ENCODE data around the gene AP3D1.

AP3D1 gene

DNA sequence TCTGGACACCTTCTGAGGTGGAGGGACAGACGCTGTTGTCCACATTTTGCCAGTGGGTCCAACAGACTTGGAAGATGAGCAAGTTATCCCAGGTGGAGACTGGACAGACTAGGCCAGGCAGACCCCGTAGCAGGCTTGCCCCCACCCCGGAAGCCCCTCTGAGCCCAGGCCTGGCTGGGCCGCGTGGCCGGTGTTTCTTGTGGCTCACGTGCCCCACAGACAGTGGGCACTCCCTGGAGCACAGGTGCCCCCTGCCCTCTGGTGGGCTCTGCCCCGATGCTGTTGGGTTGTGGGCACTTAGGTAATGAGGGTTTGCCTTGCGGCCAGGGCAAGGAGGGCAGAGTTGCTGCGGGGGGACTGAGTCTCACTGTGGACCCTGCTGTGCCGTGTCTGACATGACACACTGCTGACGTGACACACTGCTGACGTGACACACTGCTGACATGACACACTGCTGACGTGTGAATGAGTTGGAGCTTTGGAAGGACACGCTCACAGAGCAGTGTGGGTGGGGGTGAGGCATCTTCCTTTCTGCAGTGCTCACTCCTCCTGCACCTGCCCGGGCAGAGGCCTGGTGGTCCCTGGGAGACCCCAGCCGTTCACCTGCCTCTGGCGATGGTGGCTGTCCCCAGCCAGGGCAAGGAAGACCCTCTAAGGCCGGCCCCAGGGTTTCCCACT, 37.5 kb upstream of the AP3D1 start:
- H3K36me3 Mint-ChIP-seq, result peaks cover 2% of the 10 kb centered on the region
- no peaks in the 10 kb centered on the region for H3K27me3 Mint-ChIP-seq
- H3K27ac Mint-ChIP-seq, result no peak overlapping the region
- H3K9me3 Mint-ChIP-seq (ENCODE audit: low read depth), result no peaks in the 10 kb centered on the region
- no peak overlapping the region for H3K4me3 Mint-ChIP-seq
- H3K4me1 Mint-ChIP-seq (ENCODE audit: low read depth), result peaks cover 7% of the 10 kb centered on the region

DNA sequence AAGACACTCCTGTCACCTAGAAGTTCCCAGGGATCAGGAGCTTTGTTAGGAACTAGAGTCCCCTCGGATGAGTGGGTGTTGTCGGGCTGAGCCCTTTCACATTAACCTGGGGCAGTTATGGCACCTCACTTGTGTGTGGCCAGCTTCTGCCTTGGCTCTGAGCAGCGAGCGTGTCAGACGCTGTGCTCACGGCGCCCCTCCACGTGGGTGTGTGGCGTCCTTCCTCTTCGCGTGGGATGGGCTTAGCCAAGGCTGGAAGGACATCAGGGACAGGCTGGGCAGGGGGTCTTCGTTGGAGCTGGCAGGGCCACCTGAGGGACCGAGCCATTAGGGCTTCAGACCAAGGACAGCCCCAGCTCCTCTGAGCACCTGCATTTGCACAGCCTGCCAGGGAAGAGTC, 35.8 kb upstream of the AP3D1 start:
- H3K27ac Mint-ChIP-seq, result no peak overlapping the region
- no peak overlapping the region for H3K4me3 Mint-ChIP-seq
- no peaks in the 10 kb centered on the region for H3K9me3 Mint-ChIP-seq (ENCODE audit: low read depth)
- H3K36me3 Mint-ChIP-seq, result peaks cover 2% of the 10 kb centered on the region
- H3K27me3 Mint-ChIP-seq, result no peaks in the 10 kb centered on the region
- peaks cover 7% of the 10 kb centered on the region for H3K4me1 Mint-ChIP-seq (ENCODE audit: low read depth)

DNA sequence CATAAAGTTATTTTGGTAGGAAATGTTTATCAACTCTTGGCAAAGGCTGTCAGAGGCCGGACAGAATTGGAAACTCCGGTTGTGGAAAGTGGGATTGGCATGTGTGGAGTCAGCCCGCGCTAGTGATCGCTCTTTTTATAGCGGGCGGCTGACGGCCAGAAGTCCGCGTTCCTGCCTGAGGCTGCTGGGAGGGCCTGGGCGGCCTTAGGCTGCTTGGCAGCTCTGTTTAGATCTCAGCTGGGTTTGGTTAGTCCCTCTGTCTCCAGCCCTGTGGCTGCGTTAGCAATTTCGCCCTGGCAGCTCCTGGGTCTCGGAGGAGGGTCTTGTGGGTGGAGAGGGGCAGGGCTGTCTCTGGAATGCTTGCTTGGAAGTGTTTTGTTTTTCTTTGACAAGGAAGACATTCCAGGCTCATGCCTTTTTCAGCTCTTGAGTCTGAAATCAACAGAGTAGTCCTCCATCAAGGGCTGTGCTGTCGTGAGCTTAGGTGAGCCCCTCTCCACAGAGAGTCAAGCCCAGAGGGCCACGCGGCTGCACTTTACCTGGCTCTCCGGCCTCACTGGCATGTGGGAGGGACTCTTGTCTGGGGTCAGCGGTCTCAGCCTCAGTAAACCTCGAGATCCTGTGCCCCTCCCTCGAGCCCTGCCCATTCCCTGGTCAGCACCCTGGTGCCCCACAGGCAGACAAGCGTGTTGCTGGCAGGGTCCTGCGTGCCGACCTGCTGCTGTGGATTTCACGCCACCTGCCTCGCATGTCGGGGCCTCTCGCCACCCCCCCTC, 34.9 kb upstream of the AP3D1 start:
- no peak overlapping the region for H3K27ac Mint-ChIP-seq
- no peak overlapping the region for H3K4me3 Mint-ChIP-seq
- no peaks in the 10 kb centered on the region for H3K9me3 Mint-ChIP-seq (ENCODE audit: low read depth)
- peaks cover 2% of the 10 kb centered on the region for H3K36me3 Mint-ChIP-seq
- H3K27me3 Mint-ChIP-seq, result no peaks in the 10 kb centered on the region
- H3K4me1 Mint-ChIP-seq (ENCODE audit: low read depth), result peaks cover 7% of the 10 kb centered on the region

DNA sequence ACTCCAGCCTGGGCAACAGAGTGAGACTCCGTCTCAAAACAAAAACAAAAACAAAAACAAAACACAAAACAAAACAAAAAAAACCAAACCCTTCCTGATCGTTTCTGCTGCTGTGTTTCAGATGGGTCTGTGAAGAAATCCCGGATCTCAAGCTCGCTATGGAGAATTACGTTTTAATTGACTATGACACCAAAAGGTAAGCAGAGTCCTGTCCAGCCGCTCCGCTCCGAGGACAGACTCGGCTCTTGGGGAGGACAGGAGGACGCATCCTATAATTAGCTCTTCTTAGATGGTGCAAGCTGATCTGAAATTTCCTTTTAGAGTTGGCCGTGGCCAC, 34.3 kb upstream of the AP3D1 start:
- no peaks in the 10 kb centered on the region for H3K27me3 Mint-ChIP-seq
- no peak overlapping the region for H3K27ac Mint-ChIP-seq
- peaks cover 2% of the 10 kb centered on the region for H3K36me3 Mint-ChIP-seq
- H3K4me3 Mint-ChIP-seq, result no peak overlapping the region
- no peaks in the 10 kb centered on the region for H3K9me3 Mint-ChIP-seq (ENCODE audit: low read depth)
- H3K4me1 Mint-ChIP-seq (ENCODE audit: low read depth), result peaks cover 7% of the 10 kb centered on the region

DNA sequence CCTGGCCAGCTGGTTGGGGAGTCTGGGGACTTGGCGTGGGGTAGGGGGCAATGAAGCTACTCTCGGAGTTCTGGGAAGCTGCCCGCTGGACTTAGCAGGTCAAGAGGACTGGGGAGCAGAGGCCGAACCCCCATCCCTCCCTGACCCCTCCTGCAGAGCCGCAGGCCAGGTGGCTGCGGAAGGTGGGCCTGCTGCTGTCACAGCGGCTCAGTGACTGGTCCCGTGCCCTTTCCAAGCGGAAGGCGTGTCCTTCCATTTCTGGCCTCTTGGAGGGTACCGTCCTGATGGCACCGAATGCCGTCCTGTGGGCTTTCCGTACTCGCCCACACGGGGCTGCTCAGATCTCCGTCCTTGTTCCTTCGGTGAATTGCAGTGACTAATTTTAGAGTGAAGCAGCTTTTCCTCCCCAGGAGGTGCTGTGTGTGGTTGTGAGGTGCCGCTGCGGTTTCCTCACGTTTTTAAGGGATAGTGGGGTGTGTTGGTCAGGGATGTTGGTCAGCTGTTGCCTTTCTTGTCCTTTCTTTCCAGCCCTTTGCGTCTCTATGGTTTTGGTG, 33.1 kb upstream of the AP3D1 start:
- no peak overlapping the region for H3K27ac Mint-ChIP-seq
- H3K36me3 Mint-ChIP-seq, result peaks cover 2% of the 10 kb centered on the region
- H3K27me3 Mint-ChIP-seq, result no peaks in the 10 kb centered on the region
- peaks cover 9% of the 10 kb centered on the region for H3K4me1 Mint-ChIP-seq (ENCODE audit: low read depth)
- H3K9me3 Mint-ChIP-seq (ENCODE audit: low read depth), result no peaks in the 10 kb centered on the region
- no peak overlapping the region for H3K4me3 Mint-ChIP-seq

DNA sequence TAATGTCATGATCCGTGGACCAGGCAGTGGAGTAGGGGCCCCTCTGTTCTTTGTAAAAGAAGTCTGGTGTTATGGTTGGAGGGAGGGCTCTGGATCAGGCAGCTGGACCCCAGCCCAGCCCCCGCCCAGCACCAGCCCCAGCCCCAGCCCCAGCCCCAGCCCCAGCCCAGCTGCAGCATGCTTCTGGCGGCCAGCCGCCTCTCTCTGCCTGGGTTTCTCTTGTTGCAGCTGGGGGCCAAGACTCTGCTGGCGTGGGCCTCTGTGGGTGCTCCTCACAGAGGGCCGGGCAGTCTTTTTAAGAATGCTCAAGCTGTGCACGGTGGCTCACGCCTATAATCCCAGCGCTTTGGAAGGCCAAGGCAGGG, 30.2 kb upstream of the AP3D1 start:
- H3K36me3 Mint-ChIP-seq, result peaks cover 2% of the 10 kb centered on the region
- peaks cover 8% of the 10 kb centered on the region for H3K4me1 Mint-ChIP-seq (ENCODE audit: low read depth)

DNA sequence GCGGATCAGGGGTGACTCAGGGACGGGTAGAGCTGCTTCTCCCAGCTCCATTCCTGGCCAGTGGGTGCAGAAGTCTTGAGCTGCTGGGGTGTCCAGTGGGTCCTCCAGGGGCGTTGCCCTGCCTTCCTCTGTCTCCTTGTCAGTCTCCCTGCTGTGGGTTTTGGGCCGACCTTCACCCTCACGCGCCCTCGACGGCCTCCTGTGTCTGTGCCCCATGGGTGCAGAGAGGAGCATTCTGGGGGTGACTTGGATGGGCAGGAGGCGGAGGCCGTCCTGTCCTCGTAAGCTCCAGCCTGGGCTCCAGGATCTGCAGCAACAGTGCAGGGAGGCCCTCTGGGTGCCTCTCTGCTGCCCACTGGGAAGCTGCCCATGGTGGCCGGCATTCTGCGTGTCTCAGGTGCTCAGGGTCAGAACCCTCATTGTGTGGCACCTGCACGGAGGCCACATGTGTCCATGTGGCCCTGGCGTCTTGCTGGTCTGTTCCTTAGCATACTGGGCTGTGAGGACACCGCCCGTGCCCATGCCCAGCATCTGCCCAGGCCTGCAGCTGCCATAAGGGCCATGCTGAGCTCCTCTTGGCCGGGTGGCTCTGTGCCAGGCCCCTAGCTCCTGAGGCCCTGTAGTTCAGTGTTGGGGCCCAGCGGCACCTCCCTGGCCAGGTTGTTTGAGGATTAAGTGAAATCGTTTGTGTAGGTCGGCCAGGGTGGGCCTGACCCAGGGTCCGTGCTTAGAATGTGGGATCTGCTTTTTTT, 29.7 kb upstream of the AP3D1 start:
- Mint-ChIP-seq H3K4me1 (ENCODE audit: low read depth) (peaks cover 10% of the 10 kb centered on the region), H3K27me3 (no peaks in the 10 kb centered on the region), H3K4me3 (no peak overlapping the region), H3K9me3 (ENCODE audit: low read depth) (no peaks in the 10 kb centered on the region), H3K27ac (peak overlapping the region; percentile 3), H3K36me3 (peaks cover 2% of the 10 kb centered on the region)

More for the DNA sequence above, 30.2 kb upstream of the AP3D1 start:
- no peak overlapping the region for H3K4me3 Mint-ChIP-seq
- no peak overlapping the region for H3K27ac Mint-ChIP-seq
- H3K27me3 Mint-ChIP-seq, result no peaks in the 10 kb centered on the region
- H3K9me3 Mint-ChIP-seq (ENCODE audit: low read depth), result no peaks in the 10 kb centered on the region

DNA sequence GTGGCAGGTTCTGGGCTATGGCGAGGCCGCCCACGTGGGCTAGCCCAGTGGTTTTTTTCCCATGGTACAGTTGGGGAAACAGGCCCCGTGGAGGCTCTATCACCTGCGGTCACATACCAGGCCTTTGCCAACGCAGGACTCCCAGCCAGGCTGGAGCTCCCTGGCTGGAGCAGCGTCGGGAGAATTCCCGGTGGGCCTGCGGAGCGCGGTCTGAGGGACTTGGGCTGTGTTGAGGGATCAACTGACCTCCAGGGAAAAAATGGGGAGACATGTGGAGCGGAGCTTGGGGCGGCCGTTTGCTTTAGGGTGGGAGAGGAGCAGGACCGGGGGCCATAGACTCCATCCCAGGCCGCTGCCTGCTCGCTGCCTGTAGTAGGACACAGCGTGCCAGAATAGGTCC, 28.7 kb upstream of the AP3D1 start:
- Mint-ChIP-seq H3K4me3 (no peak overlapping the region), H3K4me1 (ENCODE audit: low read depth) (peaks cover 10% of the 10 kb centered on the region), H3K27ac (no peak overlapping the region), H3K9me3 (ENCODE audit: low read depth) (no peaks in the 10 kb centered on the region), H3K27me3 (no peaks in the 10 kb centered on the region), H3K36me3 (no peaks in the 10 kb centered on the region)

DNA sequence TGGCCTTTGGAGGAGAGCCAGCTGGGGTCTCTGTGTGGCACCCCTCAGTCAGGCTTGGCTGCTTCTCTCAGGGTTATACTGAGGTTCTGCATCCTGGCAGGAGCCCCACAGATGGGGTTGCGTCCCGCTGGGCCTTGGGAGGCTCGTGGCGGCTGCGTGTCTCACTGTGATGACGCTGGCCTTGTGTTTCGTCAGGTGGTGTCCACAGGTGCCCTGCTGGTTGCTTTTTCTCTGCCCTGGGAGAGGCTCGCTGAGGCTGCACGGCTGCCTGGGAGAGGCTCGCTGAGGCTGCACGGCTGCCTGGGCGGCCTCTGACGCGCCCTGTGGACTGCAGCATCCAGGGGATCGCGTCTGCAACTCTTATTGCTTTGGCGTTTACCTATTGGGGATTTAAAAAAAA, 27.7 kb upstream of the AP3D1 start:
- Mint-ChIP-seq H3K36me3 (no peaks in the 10 kb centered on the region), H3K9me3 (ENCODE audit: low read depth) (no peaks in the 10 kb centered on the region), H3K27ac (no peak overlapping the region), H3K27me3 (no peaks in the 10 kb centered on the region), H3K4me1 (ENCODE audit: low read depth) (peaks cover 9% of the 10 kb centered on the region), H3K4me3 (no peak overlapping the region)

DNA sequence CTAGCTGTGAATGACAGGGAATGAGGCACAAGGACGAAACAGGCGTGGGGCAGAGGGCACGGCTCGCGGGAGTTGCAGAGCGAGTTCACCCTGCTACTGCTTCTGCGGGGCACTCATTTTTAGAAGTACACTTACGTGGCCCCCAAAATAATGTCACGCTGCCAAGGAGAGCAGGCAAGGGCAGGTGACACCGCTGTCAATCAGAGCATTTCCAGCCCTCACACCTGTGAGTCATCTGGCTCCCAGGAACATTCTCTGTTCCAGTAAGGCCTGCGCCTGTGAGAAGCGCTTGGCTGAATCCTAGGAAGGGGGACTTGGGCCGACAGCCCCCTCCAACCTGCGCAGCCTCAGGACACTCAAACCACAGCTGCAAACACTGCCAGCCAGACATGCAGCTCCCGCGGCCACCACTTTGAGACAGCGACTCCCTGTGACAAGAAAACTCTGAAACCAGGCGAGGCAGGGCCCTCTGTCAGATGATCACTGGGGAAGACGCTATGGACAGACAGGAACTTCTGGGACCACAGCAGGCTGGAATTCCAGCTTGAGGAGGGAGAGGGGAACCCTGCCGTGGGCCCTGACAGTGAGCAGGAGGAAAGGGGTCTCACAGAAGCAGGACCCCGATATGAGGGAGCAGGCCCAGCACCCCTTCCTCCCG, 25.1 kb upstream of the AP3D1 start:
- H3K4me3 Mint-ChIP-seq, result no peak overlapping the region
- no peaks in the 10 kb centered on the region for H3K27me3 Mint-ChIP-seq
- H3K27ac Mint-ChIP-seq, result no peak overlapping the region
- H3K9me3 Mint-ChIP-seq (ENCODE audit: low read depth), result no peaks in the 10 kb centered on the region
- no peaks in the 10 kb centered on the region for H3K36me3 Mint-ChIP-seq
- H3K4me1 Mint-ChIP-seq (ENCODE audit: low read depth), result peaks cover 24% of the 10 kb centered on the region

DNA sequence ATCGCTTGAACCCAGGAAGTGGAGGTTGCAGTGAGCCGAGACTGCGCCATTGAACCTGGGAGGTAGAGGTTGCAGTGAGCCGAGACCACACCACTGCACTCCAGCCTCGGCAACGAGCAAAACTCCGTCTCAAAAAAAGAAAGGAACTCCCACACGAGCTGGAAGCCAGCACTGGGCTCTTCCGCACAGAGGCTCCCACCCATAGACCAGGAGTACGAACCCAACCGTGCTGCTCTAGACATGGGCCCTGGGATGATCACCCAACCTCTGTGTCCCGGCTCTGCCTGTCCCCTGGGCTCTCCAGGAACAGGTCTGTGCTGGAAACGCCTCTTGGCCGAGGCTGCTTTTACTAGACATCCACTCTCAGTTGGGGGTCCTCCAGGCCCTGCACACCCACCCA, 24.4 kb upstream of the AP3D1 start:
- no peak overlapping the region for H3K27ac Mint-ChIP-seq
- peaks cover 31% of the 10 kb centered on the region for H3K4me1 Mint-ChIP-seq (ENCODE audit: low read depth)
- H3K27me3 Mint-ChIP-seq, result no peaks in the 10 kb centered on the region
- H3K9me3 Mint-ChIP-seq (ENCODE audit: low read depth), result no peaks in the 10 kb centered on the region
- H3K4me3 Mint-ChIP-seq, result no peak overlapping the region
- H3K36me3 Mint-ChIP-seq, result no peaks in the 10 kb centered on the region

DNA sequence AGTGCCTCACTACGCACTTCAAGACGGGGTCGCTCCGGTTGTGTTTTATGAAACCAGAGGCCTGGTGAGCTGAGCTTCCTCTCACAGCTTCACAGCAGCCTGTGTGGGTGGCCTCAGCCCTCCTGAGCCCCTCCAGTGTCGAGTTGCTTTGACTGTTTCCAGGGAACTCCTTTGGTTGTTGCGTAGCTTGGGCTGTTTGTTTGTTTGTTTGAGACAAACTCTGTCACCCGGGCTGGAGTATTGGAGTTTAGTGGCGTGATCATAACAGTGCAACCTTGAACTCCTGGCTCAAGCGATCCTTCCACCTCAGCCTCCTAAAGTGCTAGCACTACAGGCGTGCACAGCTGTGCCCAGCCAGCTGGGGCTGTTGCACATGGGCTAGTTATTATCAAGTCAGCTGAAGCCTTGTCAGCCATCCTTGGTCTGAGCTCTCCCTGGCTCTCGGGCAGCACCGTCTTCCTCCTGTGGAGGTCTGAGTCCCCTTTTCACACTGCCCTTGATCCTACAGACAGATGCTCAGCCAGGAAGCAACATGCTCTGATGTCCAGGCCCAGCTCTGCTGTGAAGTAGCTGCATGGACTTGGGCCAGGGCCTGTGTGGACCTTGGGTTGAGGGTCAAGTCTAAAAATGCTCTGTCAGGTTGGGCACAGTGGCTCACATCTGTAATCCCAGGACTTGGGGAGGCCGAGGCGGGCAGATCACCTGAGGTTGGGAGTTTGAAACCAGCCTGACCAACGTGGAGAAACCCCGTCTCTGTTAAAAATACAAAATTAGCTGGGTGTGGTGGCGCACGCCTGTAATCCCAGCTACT, 22.6 kb upstream of the AP3D1 start:
- no peaks in the 10 kb centered on the region for H3K9me3 Mint-ChIP-seq (ENCODE audit: low read depth)
- H3K4me1 Mint-ChIP-seq (ENCODE audit: low read depth), result peaks cover 43% of the 10 kb centered on the region
- H3K27me3 Mint-ChIP-seq, result no peaks in the 10 kb centered on the region
- peak overlapping the region; percentile 79 for H3K27ac Mint-ChIP-seq
- H3K4me3 Mint-ChIP-seq, result no peak overlapping the region
- H3K36me3 Mint-ChIP-seq, result no peaks in the 10 kb centered on the region

DNA sequence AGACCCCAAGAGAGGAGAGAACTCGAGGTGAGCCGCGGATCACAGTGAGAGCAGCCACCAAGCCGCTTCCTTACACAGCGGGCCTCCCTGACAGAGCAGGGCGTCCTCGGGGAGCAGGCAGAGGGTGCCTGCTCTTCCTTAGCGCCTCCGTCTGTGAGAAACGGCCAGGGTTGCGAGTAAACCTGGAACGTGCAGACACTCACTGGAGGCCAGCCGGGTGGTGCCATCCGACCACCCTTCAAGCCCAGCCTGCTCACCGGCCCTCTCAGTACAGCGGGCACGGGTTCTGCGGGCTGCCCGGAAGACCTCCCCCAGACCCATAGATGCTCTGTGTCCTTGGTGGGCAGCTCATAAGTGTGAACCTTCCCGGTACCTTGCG, 22.0 kb upstream of the AP3D1 start:
- no peaks in the 10 kb centered on the region for H3K36me3 Mint-ChIP-seq
- peaks cover 49% of the 10 kb centered on the region for H3K4me1 Mint-ChIP-seq (ENCODE audit: low read depth)
- H3K27ac Mint-ChIP-seq, result no peak overlapping the region
- H3K4me3 Mint-ChIP-seq, result no peak overlapping the region
- no peaks in the 10 kb centered on the region for H3K9me3 Mint-ChIP-seq (ENCODE audit: low read depth)
- no peaks in the 10 kb centered on the region for H3K27me3 Mint-ChIP-seq
